Astrocyte (in vitro differentiated cells and primary cell): Measurements from ENCODE around the gene ATL2. TPM values are rescaled to one million over a fixed set of nuclear protein-coding genes. Genes with fewer than 3 reads are reported as not detected.

Experiments used
- DNase-seq: peaks from one replicate; pipeline ENCODE4 v3.0.0-alpha.2; 2010; ENCODE audit warnings: low read depth
- FAIRE-seq: peaks from 2 replicates; lab custom pipeline; 2011; peaks lifted over from hg19 to GRCh38; lab: Jason Lieb, UNC
- H2AFZ ChIP-seq: 2 replicates; pipeline ENCODE4 v1.6.0; 2012; ENCODE audit warnings: low read depth, low read length, inconsistent platforms
- H3K27ac ChIP-seq: 2 replicates; pipeline ENCODE4 v1.5.1; 2011; ENCODE audit warnings: low read depth, low read length, inconsistent platforms
- H3K27me3 ChIP-seq: 2 replicates; pipeline ENCODE4 v1.6.0; 2011; ENCODE audit warnings: low read length, inconsistent platforms; ENCODE audit not compliant: insufficient read depth
- H3K36me3 ChIP-seq: 2 replicates; pipeline ENCODE4 v1.5.1; 2011; ENCODE audit warnings: low read length, inconsistent platforms; ENCODE audit not compliant: insufficient read depth
- H3K4me1 ChIP-seq: 2 replicates; pipeline ENCODE4 v1.5.1; 2011; ENCODE audit warnings: low read length, inconsistent platforms; ENCODE audit not compliant: insufficient read depth
- H3K4me2 ChIP-seq: 2 replicates; pipeline ENCODE4 v1.6.0; 2012; ENCODE audit warnings: low read length, inconsistent platforms
- H3K4me3 ChIP-seq: 2 replicates; pipeline ENCODE4 v1.5.1; 2011; ENCODE audit warnings: low read depth, mild to moderate bottlenecking, low read length, inconsistent platforms; ENCODE audit not compliant: insufficient read depth
- H3K79me2 ChIP-seq: 2 replicates; pipeline ENCODE4 v1.6.0; 2012; ENCODE audit warnings: mild to moderate bottlenecking, low read length, inconsistent platforms; ENCODE audit not compliant: insufficient read depth
- H3K9ac ChIP-seq: 2 replicates; pipeline ENCODE4 v1.6.0; 2012; ENCODE audit warnings: mild to moderate bottlenecking, low read length, inconsistent platforms
- H3K9me3 ChIP-seq: 2 replicates; pipeline ENCODE4 v1.5.1; 2012; ENCODE audit warnings: low read depth, mild to moderate bottlenecking, low read length, inconsistent platforms; ENCODE audit not compliant: insufficient read depth
- H4K20me1 ChIP-seq: 2 replicates; pipeline ENCODE4 v1.6.0; 2012; ENCODE audit warnings: low read length, inconsistent platforms; ENCODE audit not compliant: insufficient read depth
- H3K27ac Mint-ChIP-seq: one replicate; pipeline ENCODE4 v1.8.0; 2021; ENCODE audit warnings: mild to moderate bottlenecking, mixed read lengths; ENCODE audit not compliant: unreplicated experiment
- H3K27me3 Mint-ChIP-seq: one replicate; pipeline ENCODE4 v1.8.0; 2021; ENCODE audit warnings: low read depth, mixed read lengths; ENCODE audit not compliant: unreplicated experiment
- H3K36me3 Mint-ChIP-seq: one replicate; pipeline ENCODE4 v1.8.0; 2021; ENCODE audit warnings: low read depth, mixed read lengths; ENCODE audit not compliant: unreplicated experiment
- H3K4me1 Mint-ChIP-seq: one replicate; pipeline ENCODE4 v1.8.0; 2021; ENCODE audit warnings: low read depth, mixed read lengths; ENCODE audit not compliant: unreplicated experiment
- H3K4me3 Mint-ChIP-seq: one replicate; pipeline ENCODE4 v1.8.0; 2021; ENCODE audit warnings: mild to moderate bottlenecking, moderate library complexity, mixed read lengths; ENCODE audit not compliant: unreplicated experiment
- H3K9me3 Mint-ChIP-seq: one replicate; pipeline ENCODE4 v1.8.0; 2021; ENCODE audit warnings: mild to moderate bottlenecking, mixed read lengths; ENCODE audit not compliant: unreplicated experiment
- CTCF ChIP-seq: IDR thresholded peaks from 2 replicates; pipeline ENCODE4 v1.5.1; 2011; ENCODE audit warnings: low read depth, mild to moderate bottlenecking, inconsistent platforms, low read length, moderate library complexity; ENCODE audit not compliant: insufficient read depth
- EZH2 ChIP-seq: IDR thresholded peaks from 2 replicates; pipeline ENCODE4 v1.6.1; 2012; ENCODE audit warnings: mild to moderate bottlenecking, low read length, inconsistent platforms; ENCODE audit not compliant: insufficient read depth
- total RNA-seq: library from RNA; stranded (reverse); gene quantifications from 2 replicates; pipeline ENCODE4 v1.2.1, GENCODE V29; 2021

The ATL2 gene
- total RNA-seq, 1 donor from 2014 or later, result 34.9 TPM

- Histone ChIP-seq H3K4me2 (no peak overlapping the region), H3K4me1 (no peaks in the 10 kb centered on the region), H3K36me3 (no peaks in the 10 kb centered on the region), H3K9me3 (no peaks in the 10 kb centered on the region), H4K20me1 (no peaks in the 10 kb centered on the region), H3K4me3 (no peak overlapping the region), H3K79me2 (no peaks in the 10 kb centered on the region), H2AFZ (no peak overlapping the region), H3K9ac (no peak overlapping the region), H3K27me3 (peaks cover 29% of the 10 kb centered on the region), H3K27ac (no peak overlapping the region)
- H3K9me3 Mint-ChIP-seq, result peaks cover 2% of the 10 kb centered on the region
- FAIRE-seq (no peak), DNase-seq (no peak)
- H3K4me1 Mint-ChIP-seq, result no peaks in the 10 kb centered on the region
- no peak overlapping the region for H3K27ac Mint-ChIP-seq
- peaks cover 9% of the 10 kb centered on the region for H3K27me3 Mint-ChIP-seq
- TF ChIP-seq EZH2 (no peak), CTCF (no peak)
- H3K4me3 Mint-ChIP-seq, result no peak overlapping the region
- H3K36me3 Mint-ChIP-seq, result no peaks in the 10 kb centered on the region
Measured at GRCh38 chr2:38387887-38388286, 10.8 kb upstream of the ATL2 start.

GRCh38 chr2:38386821-38387220 lies 9.7 kb upstream of the ATL2 start:
- no peak for DNase-seq
- Histone ChIP-seq H3K9me3 (no peaks in the 10 kb centered on the region), H4K20me1 (no peaks in the 10 kb centered on the region), H2AFZ (no peak overlapping the region), H3K4me2 (no peak overlapping the region), H3K9ac (no peak overlapping the region), H3K4me1 (no peaks in the 10 kb centered on the region), H3K4me3 (no peak overlapping the region), H3K27ac (no peak overlapping the region), H3K79me2 (no peaks in the 10 kb centered on the region), H3K27me3 (peaks cover 26% of the 10 kb centered on the region), H3K36me3 (no peaks in the 10 kb centered on the region)
- no peak for TF ChIP-seq CTCF
- TF ChIP-seq EZH2, result no peak
- no peak for FAIRE-seq
- Mint-ChIP-seq H3K36me3 (no peaks in the 10 kb centered on the region), H3K4me1 (no peaks in the 10 kb centered on the region), H3K27me3 (peaks cover 9% of the 10 kb centered on the region), H3K4me3 (no peak overlapping the region), H3K9me3 (peaks cover 2% of the 10 kb centered on the region), H3K27ac (no peak overlapping the region)

GRCh38 chr2:38386377-38386776 lies 9.3 kb upstream of the ATL2 start:
- Histone ChIP-seq H4K20me1 (no peaks in the 10 kb centered on the region), H3K9me3 (no peaks in the 10 kb centered on the region), H3K9ac (no peak overlapping the region), H3K4me2 (no peak overlapping the region), H3K79me2 (no peaks in the 10 kb centered on the region), H3K27me3 (peaks cover 22% of the 10 kb centered on the region), H2AFZ (no peak overlapping the region), H3K27ac (no peak overlapping the region), H3K36me3 (no peaks in the 10 kb centered on the region), H3K4me3 (no peak overlapping the region), H3K4me1 (no peaks in the 10 kb centered on the region)
- Mint-ChIP-seq H3K9me3 (peaks cover 2% of the 10 kb centered on the region), H3K27me3 (peaks cover 9% of the 10 kb centered on the region), H3K27ac (no peak overlapping the region), H3K36me3 (no peaks in the 10 kb centered on the region), H3K4me1 (no peaks in the 10 kb centered on the region), H3K4me3 (no peak overlapping the region)
- TF ChIP-seq EZH2, result no peak
- FAIRE-seq, result no peak
- DNase-seq, result no peak
